ENCODE data around the gene NFS1.

- TF ChIP-seq REST (IDR thresholded peaks at IDR 0.05) (no peak), CTCF (IDR thresholded peaks at IDR 0.05) (no peak), EHMT2 (IDR thresholded peaks at IDR 0.05; ENCODE audit: low read depth) (no peak), JUNB (IDR thresholded peaks at IDR 0.05) (no peak), EP300 (IDR thresholded peaks at IDR 0.05) (no peak), CEBPB (IDR thresholded peaks at IDR 0.05) (no peak)
Observed at GRCh38 chr20:35716330-35716729, 17.2 kb upstream of the NFS1 start.
